Retinal pigment epithelial cell (primary cell): ENCODE measurements around the gene AEBP2.
"Not testable (repeated sequence)": the region's sequence is repeated elsewhere in the genome, so short reads cannot be mapped to it uniquely, and the experiment has no call there.

Experiments
- DNase-seq: peaks from one replicate; pipeline ENCODE4 v3.0.0-alpha.2; 2010; ENCODE audit warnings: low read depth
- H3K4me3 ChIP-seq: 2 replicates; pipeline ENCODE4 v1.5.1; 2011; ENCODE audit warnings: mild to moderate bottlenecking, low read length, control low read depth, moderate library complexity
- TF ChIP-seq, protein P1 (sequence below): conservative IDR thresholded peaks from 2 replicates; pipeline ENCODE4 v1.5.1; 2011; ENCODE audit warnings: low read depth, low read length, control low read depth, inconsistent platforms

Gene AEBP2

DNA sequence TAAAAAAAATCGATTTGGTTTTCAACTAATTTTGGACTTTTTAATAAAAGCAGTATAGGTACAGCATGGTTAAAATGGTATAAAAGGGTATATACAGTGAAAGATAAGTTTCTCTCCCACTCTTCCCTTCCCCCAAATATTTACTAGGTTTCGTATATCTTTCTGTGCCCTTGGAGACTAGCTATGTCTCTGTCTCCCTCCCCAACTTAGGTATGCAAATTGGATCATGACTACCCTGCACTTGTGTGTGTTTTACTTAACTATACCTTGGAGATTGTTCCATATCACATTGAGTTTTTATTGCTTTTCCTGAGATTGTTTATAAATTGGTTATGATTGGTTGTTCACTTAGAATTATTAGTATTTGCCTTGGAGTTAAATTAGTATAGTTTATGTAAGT, 19.4 kb downstream of the AEBP2 start:
- TF ChIP-seq, protein P1, sequence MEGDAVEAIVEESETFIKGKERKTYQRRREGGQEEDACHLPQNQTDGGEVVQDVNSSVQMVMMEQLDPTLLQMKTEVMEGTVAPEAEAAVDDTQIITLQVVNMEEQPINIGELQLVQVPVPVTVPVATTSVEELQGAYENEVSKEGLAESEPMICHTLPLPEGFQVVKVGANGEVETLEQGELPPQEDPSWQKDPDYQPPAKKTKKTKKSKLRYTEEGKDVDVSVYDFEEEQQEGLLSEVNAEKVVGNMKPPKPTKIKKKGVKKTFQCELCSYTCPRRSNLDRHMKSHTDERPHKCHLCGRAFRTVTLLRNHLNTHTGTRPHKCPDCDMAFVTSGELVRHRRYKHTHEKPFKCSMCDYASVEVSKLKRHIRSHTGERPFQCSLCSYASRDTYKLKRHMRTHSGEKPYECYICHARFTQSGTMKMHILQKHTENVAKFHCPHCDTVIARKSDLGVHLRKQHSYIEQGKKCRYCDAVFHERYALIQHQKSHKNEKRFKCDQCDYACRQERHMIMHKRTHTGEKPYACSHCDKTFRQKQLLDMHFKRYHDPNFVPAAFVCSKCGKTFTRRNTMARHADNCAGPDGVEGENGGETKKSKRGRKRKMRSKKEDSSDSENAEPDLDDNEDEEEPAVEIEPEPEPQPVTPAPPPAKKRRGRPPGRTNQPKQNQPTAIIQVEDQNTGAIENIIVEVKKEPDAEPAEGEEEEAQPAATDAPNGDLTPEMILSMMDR = no peak
- no peak overlapping the region for H3K4me3 ChIP-seq

DNA sequence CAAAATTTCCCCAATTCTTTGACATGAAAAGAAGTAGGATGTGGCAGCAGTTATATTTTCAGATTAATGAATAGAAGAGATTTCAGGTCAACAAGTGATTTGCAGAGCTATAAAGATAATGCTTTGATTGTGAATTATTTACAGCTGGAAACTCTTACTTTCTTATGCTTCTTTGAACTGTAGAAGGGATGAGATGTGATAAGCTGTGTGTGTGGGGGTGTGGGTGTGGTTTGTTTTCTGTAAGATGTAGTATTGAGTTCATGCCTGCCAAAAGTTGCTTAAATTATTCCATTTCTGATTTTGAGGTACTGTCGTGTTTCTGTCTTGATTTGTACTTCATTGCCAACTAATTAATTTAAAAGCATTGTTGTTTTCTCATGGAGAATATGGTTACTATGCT, 22.7 kb downstream of the AEBP2 start:
- no peak for DNase-seq
- H3K4me3 ChIP-seq = no peak overlapping the region
- TF ChIP-seq, protein P1 = no peak

More for the DNA sequence above, 19.4 kb downstream of the AEBP2 start:
- no peak for DNase-seq

- TF ChIP-seq, protein P1 = no peak
- no peak overlapping the region for H3K4me3 ChIP-seq
- DNase-seq = no peak
These were observed 23.1 kb downstream of the AEBP2 start for GRCh38 chr12:19462406-19462805.

DNA sequence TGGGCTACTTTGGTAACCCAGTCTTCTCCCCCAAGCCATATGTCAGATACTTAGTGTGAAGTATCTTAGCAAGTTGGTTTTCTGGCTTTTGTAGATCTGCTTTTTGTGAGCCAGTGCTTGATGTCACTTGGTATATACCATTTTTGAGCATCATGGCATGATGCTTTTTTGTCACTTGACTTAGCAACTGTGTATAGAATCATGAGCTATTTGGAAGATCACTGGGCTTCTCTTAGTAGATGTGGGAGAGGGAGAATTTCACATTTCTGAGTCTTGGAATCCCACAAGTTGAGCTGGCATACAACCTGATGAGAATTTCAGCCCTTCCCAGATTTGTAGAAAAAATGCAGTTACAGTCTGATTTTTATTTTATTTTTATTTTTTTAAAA, 24.9 kb downstream of the AEBP2 start:
- DNase-seq = no peak
- H3K4me3 ChIP-seq = no peak overlapping the region
- TF ChIP-seq, protein P1 = no peak

DNA sequence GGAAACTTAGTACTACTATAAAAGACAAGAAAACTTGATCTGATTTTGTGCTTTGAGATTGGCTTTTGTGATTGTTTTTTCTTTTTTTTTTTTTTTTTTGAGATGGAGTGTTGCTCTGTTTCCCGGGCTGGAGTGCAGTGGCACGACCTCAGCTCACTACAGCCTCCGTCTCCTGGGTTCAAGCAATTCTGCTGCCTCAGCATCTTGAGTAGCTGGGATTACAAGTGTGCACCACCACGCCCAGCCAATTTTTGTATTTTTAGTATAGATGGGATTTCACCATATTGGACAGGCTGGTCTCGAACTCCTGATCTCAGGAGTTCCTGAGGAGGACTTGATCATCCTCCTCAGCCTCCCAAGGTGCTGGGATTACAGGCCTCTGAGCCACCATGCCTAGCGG, 26.4 kb downstream of the AEBP2 start:
- H3K4me3 ChIP-seq = no peak overlapping the region
- TF ChIP-seq, protein P1 = no peak
- DNase-seq = no peak

DNA sequence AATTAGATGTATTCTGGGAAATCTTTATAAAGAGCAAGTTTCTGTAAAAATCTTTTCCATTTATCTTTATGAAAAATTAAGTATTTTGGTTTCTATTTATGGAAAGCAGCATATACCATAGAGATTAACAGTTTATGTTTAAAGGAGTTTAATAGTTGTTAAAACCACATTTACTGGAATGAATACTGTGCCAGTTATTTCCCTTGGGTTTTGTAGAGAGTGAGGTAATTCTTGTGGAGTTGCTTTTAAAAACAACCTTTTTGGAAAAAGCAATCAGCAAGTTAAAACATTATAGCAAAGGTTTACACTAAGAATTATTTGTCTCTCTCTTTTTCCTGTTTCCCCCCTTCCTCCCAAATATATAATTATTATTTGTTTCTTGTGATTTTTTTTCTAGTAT, 34.9 kb downstream of the AEBP2 start:
- TF ChIP-seq, protein P1 = no peak
- DNase-seq = no peak
- no peak overlapping the region for H3K4me3 ChIP-seq

DNA sequence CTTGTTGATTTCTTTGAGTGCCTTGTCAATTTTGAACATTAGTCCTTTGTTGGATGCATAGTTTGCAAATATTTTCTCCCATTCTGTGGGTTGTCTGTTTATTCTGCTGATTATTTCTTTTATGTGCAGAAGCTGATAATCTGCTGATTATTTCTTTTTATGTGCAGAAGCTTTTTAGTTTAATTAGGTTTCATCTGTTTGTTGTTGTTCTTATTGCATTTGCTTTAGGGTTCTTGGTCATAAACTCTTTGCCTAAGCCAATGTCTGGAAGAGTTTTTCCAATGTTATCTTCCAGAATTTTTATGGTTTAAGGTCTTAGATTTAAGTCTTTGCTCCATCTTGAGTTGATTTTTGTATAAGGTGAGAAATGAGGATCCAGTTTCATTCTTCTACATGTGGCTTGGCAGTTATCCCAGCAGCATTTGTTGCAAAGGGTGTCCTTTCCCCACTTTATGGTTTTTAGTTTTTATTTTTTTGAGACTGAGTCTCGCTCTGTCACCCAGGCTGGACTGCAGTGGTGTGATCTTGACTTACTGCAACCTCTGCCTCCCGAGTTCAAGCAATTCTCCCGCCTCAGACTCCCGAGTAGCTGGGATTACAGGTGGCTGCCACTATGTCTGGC, 36.7 kb downstream of the AEBP2 start:
- not testable (repeated sequence) for H3K4me3 ChIP-seq, DNase-seq
